Right atrium auricular region (tissue), 2 donors: Measurements from ENCODE around the gene RTCB. TPM values are rescaled to one million over a fixed set of nuclear protein-coding genes. Genes with fewer than 3 reads are reported as not detected.

Experiments used
- DNase-seq: peaks from one replicate; pipeline ENCODE4 v3.0.0-alpha.2; 2019; ENCODE audit warnings: low spot score
- H3K27ac ChIP-seq, 2 donors: fragments of 200-600 bp; sonication (generic); 1 replicate in 1 of 2; 2 replicates in 1 of 2; pipeline ENCODE4 v1.5.1; 2016 to 2019
- H3K27me3 ChIP-seq, 2 donors: fragments of 200-600 bp; sonication (generic); one replicate each; pipeline versions ENCODE4 v1.5.1 to v1.6.0; 2017 to 2019
- H3K36me3 ChIP-seq: fragments of 200-600 bp; sonication (generic); one replicate; pipeline ENCODE4 v1.5.1; 2016
- H3K4me1 ChIP-seq, 2 donors: fragments of 200-600 bp; sonication (generic); one replicate each; pipeline versions ENCODE4 v1.5.1 to v1.6.0; 2017 to 2019
- H3K4me3 ChIP-seq, 2 donors: fragments of 200-600 bp; sonication (generic); 1 replicate in 1 of 2; 2 replicates in 1 of 2; pipeline ENCODE4 v1.5.1; 2017 to 2019; ENCODE audit warnings: mild to moderate bottlenecking in 1 of 2, moderate library complexity in 1 of 2
- H3K9me3 ChIP-seq, 2 donors: fragments of 200-600 bp; sonication (generic); one replicate each; pipeline ENCODE4 v1.5.1; 2019
- CTCF ChIP-seq, 2 donors: fragments of 200-600 bp; sonication (generic); IDR thresholded peaks; one replicate each; pipeline ENCODE4 v1.5.1; 2019; ENCODE audit warnings: antibody characterized with exemption in 2 of 2
- total RNA-seq, 2 donors: library from RNA; depleted of rRNA; stranded (reverse); fragments of >200 nt; gene quantifications; one replicate each; pipeline ENCODE4 v1.1.0, GENCODE V29; 2016

Gene RTCB
- total RNA-seq, 2 donors from 2014 or later, result 42.9 to 49.3 TPM

- Histone ChIP-seq H3K9me3 (no peaks in the 10 kb centered on the region), H3K36me3 (no peaks in the 10 kb centered on the region), H3K4me3 (no peak overlapping the region), H3K27me3 (no peaks in the 10 kb centered on the region), H3K4me1 (no peaks in the 10 kb centered on the region), H3K27ac (no peak overlapping the region)
- no peak for DNase-seq
- no peak for TF ChIP-seq CTCF (IDR thresholded peaks at IDR 0.05)
These were observed 73.3 kb downstream of the RTCB start for GRCh38 chr22:32338757-32339156.

Other genes with a start within 250 kb of the RTCB start
- gene RFPL2, start 207.2 kb downstream of the RTCB start, total RNA-seq, result not detected
- under 1 TPM in 1 of 2 donors, not detected in 1; 0.35 TPM for gene SLC5A4, start 156.9 kb downstream of the RTCB start, total RNA-seq
- gene RFPL3, start 54.4 kb downstream of the RTCB start, total RNA-seq, result not detected
- not detected for gene BPIFC, start 52.2 kb upstream of the RTCB start, total RNA-seq
- 10 to 100 TPM; 48.2 to 55.1 TPM for gene FBXO7, start 62.6 kb upstream of the RTCB start, total RNA-seq